ENCODE results near the gene SYTL3. TPM values are rescaled to one million over a fixed set of nuclear protein-coding genes. Genes with fewer than 3 reads are reported as not detected.

Gene SYTL3
- total and polyA plus RNA-seq, 2 donors (not counting 1 experiment from before 2014, with no cell fraction given) = 1.1 to 5.4 TPM

DNA sequence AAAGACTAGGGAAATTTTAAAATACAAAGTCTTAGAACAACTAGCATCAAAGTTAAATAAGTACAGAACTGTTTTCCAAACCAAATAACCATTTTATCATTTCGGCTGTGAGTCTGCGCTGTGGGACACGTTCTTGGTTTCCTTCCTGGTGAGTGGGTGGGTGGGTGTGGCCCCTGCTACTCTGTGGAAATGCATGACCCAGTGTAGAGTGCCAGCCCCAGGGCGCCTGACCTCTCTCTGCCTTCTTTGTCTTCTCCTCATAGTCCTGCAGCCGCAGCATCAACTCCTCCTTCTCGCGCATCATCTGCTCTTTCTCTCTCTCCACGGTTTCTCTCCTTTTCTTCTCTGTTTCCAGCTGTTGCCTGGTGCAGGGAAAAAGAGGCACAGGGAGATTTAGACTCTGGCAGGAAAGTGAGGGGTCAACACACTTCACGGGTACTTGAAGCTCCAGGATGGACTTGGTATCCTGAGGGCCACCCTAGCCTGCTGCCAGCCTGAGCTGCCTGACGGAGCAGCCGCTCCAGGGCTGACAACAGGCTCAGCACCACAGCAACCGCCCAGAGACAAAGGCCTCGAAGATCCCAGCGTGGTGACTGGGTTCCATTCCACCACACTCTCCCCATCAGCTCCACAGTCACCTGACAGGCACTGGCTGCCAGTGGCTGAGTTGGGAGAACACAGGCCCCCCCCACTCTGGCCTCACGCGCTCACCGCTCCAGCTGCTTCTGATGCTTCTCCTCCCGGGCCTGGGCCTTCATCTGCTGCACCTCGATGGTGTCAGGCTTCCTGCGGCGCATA lies 120.9 kb downstream of the SYTL3 start:
- Histone ChIP-seq H3K27me3 (replicated peaks in 1 of 4; ENCODE audit: control extremely low read depth in 1 of 4, control insufficient read depth in 3 of 4, insufficient read depth in 4 of 4, low read length in 3 of 4) (no peaks in the 10 kb centered on the region), H4K20me1 (ENCODE audit: control insufficient read depth, insufficient read depth, low read length, poor library complexity, severe bottlenecking) (peaks cover 98% of the 10 kb centered on the region), H3K79me2 (ENCODE audit: control insufficient read depth, insufficient read depth, low read length) (peaks cover 36% of the 10 kb centered on the region), H3K36me3 (replicated peaks in 1 of 2; ENCODE audit: control extremely low read depth in 1 of 2, control insufficient read depth in 1 of 2, extremely low read depth in 1 of 2, insufficient read depth in 2 of 2, low read length in 1 of 2) (peaks cover 35 to 99% of the 10 kb centered on the region in 2 experiments), H3K4me1 (ENCODE audit: control insufficient read depth in 2 of 2, insufficient read depth in 2 of 2, low read length in 2 of 2) (no peaks in the 10 kb centered on the region), H3K27ac (ENCODE audit: low read length in 2 of 2) (no peak overlapping the region), H3K9ac (ENCODE audit: low read length) (no peak overlapping the region), H2AFZ (ENCODE audit: insufficient read depth, low read depth, low read length, poor library complexity, severe bottlenecking) (no peak overlapping the region), H3K4me2 (replicated peaks; ENCODE audit: low read depth, low read length, poor library complexity, severe bottlenecking) (no peak overlapping the region), H3K4me3 (ENCODE audit: control extremely low read depth in 1 of 5, extremely low read depth in 1 of 5, insufficient read depth in 1 of 5, low read depth in 2 of 5, low read length in 4 of 5) (no peak overlapping the region), H3K9me3 (ENCODE audit: control extremely low read depth in 1 of 3, control insufficient read depth in 2 of 3, insufficient read depth in 1 of 3, low read length in 2 of 3) (no peaks in the 10 kb centered on the region)
- no peaks in the 10 kb centered on the region for H3K9me3 Mint-ChIP-seq (ENCODE audit: insufficient read depth)
- WGBS (ENCODE audit: insufficient coverage) = 92% methylated on average over 12 of the region's 21 CpGs
- ChIA-PET CTCF (interaction anchor here (0.6 to 1.5 kb wide), 2 partner anchors 122 to 201 kb away, joined by 3 to 5 read pairs; no protein-coding TSS in a partner anchor), POLR2A (interaction anchor here (0.6 to 1.4 kb wide), 3 partner anchors 11 to 220 kb away, joined by 3 read pairs; no protein-coding TSS in a partner anchor)
- DNase-seq (no peak), ATAC-seq (ENCODE audit: low read depth) (no peak)
- H3K27ac Mint-ChIP-seq = peak overlapping the region; percentile 81
- intact Hi-C loops (cut with micrococcal nuclease) = loop anchor here (5.0 kb wide), 1 partner anchor 37 kb away; no protein-coding TSS in a partner anchor
- TF ChIP-seq EZH2 (IDR thresholded peaks at IDR 0.05; ENCODE audit: borderline replicate concordance, insufficient read depth, low read depth, low read length, poor library complexity, severe bottlenecking) (no peak), CTCF (IDR thresholded peaks at IDR 0.05) (no peak)
- no peaks in the 10 kb centered on the region for H3K4me1 Mint-ChIP-seq
- H3K4me3 Mint-ChIP-seq = no peak overlapping the region
- no peaks in the 10 kb centered on the region for H3K27me3 Mint-ChIP-seq

All from B cell (primary cell).